Left ventricle myocardium inferior (tissue), 1 donor: ENCODE measurements around the gene PRPF38B. TPM values are rescaled to one million over a fixed set of nuclear protein-coding genes. Genes with fewer than 3 reads are reported as not detected.
A peak's percentile ranks its signal among the peaks of the same experiment; 100 is the strongest.

Source experiments
- DNase-seq: peaks from one replicate; pipeline ENCODE4 v3.0.0-alpha.2; 2020
- H3K27ac ChIP-seq: fragments of 200-600 bp; replicated peaks from 2 replicates; pipeline ENCODE4 v1.8.0; 2021
- H3K27me3 ChIP-seq: fragments of 200-600 bp; 2 replicates; pipeline ENCODE4 v1.8.0; 2021; ENCODE audit warnings: low read depth
- H3K36me3 ChIP-seq: fragments of 200-600 bp; 2 replicates; pipeline ENCODE4 v1.8.0; 2021
- H3K4me1 ChIP-seq: fragments of 200-600 bp; 2 replicates; pipeline ENCODE4 v1.8.0; 2021
- H3K4me3 ChIP-seq: fragments of 200-600 bp; 2 replicates; pipeline ENCODE4 v1.8.0; 2021; ENCODE audit warnings: mild to moderate bottlenecking, moderate library complexity
- H3K9me3 ChIP-seq: fragments of 200-600 bp; replicated peaks from 2 replicates; pipeline ENCODE4 v1.8.0; 2021
- CTCF ChIP-seq: fragments of 200-600 bp; IDR thresholded peaks from 2 replicates; pipeline ENCODE4 v1.8.0; 2021; ENCODE audit warnings: antibody characterized with exemption, mild to moderate bottlenecking, borderline replicate concordance
- intact Hi-C: fragments of 100-400 bp; cut with micrococcal nuclease; formaldehyde crosslinking; loops from one replicate; pipeline ENCODE4 v1.11.0; 2022
- total RNA-seq: library from RNA; stranded (reverse); fragmentation: NEBNext Ultra II Directional; extraction: Animal tissue kit (Norgen Biotek cat#: 25700); gene quantifications from one replicate; pipeline ENCODE4 v1.2.1, GENCODE V29; 2021
- donor health status: DM: no; HTN: yes; CAD: no; lungs with severe emphysema.

PRPF38B gene
- total RNA-seq, 1 donor from 2014 or later: 16.5 TPM

GRCh38 chr1:108646265-108646647 is 45.9 kb upstream of the PRPF38B start:
- Histone ChIP-seq H3K4me1 (peaks cover 10% of the 10 kb centered on the region), H3K9me3 (no peaks in the 10 kb centered on the region), H3K36me3 (no peaks in the 10 kb centered on the region), H3K27ac (peak overlapping the region; percentile 59), H3K27me3 (no peaks in the 10 kb centered on the region), H3K4me3 (no peak overlapping the region)
- TF ChIP-seq CTCF: no peak
- no peak for DNase-seq
- intact Hi-C loops: no loop called here

GRCh38 chr1:108646648-108647269 is 45.4 kb upstream of the PRPF38B start:
- Histone ChIP-seq H3K36me3 (no peaks in the 10 kb centered on the region), H3K9me3 (peaks cover 2% of the 10 kb centered on the region), H3K27me3 (no peaks in the 10 kb centered on the region), H3K4me3 (no peak overlapping the region), H3K4me1 (peaks cover 10% of the 10 kb centered on the region), H3K27ac (peak overlapping the region; percentile 59)
- intact Hi-C loops: no loop called here
- TF ChIP-seq CTCF: no peak
- peak; percentile 71 for DNase-seq

- no peak for DNase-seq
- H3K9me3 ChIP-seq: peaks cover 13% of the 10 kb centered on the region
- intact Hi-C loops: no loop called here
- H3K4me3 ChIP-seq: no peak overlapping the region
- no peak overlapping the region for H3K27ac ChIP-seq
- H3K36me3 ChIP-seq: no peaks in the 10 kb centered on the region
- TF ChIP-seq CTCF: no peak
- no peaks in the 10 kb centered on the region for H3K27me3 ChIP-seq
- no peaks in the 10 kb centered on the region for H3K4me1 ChIP-seq
Measured at GRCh38 chr1:108653431-108654105, 38.5 kb upstream of the PRPF38B start.

DNA sequence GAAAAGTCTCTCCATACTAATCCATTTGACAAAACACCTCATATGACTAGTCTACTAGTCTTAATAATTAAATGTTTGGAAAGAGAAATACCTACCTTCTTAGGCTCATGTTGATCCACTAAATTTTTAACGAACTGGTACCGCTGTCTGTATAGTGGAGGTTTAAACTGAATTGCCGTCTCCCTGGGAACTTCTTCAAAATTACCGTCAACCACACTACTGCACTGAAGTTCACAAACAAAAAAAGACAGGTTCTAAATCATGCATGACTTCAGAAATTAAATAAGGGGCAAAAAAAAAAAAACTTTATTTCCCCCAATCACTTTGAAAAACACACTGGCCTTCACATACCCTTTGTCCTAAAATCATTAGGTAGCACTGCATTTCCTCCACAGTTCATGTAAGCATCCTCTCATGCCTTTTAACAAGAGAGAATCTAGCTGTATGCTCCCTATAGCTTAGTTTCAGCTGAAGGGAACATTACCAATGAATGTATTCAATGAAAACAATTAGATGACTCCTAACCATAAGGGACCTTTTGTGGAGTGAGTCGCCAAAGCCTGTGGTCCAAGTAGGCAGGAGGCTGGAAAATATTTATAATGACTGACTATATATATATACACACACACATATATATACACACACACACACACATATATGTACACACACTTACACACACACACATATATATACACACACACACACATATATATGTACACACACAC is 34.6 kb upstream of the PRPF38B start:
- intact Hi-C loops: no loop called here
- Histone ChIP-seq H3K4me1 (peaks cover 6% of the 10 kb centered on the region), H3K27me3 (no peaks in the 10 kb centered on the region)

More for the DNA sequence above, 34.6 kb upstream of the PRPF38B start:
- H3K36me3 ChIP-seq: no peaks in the 10 kb centered on the region
- no peak for TF ChIP-seq CTCF
- peaks cover 4% of the 10 kb centered on the region for H3K9me3 ChIP-seq
- H3K27ac ChIP-seq: no peak overlapping the region
- DNase-seq: no peak
- no peak overlapping the region for H3K4me3 ChIP-seq
